Measurements from ENCODE around the gene CAMK2D.

The CAMK2D gene

DNA sequence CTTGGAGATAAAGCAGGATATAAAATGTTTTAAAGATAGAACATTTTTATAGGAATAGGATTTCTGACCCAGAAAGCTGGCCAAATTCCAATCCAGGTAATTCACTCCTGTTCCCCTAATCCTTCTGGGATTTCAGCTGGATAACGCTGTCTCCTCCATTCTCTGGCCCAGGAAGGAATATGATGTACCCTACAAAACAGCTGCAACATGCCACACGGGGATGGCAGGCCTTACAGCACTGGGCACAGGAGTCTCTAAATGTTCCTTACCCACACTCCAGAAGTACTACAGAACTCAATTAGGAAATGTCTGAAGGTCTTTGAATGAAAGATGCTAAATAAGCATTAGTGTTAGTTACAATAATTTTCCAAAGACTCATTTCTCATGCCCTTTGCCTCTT lies 15.8 kb downstream of the CAMK2D start:
- no peak overlapping the region for H4K91ac ChIP-seq (ENCODE audit: low read depth, low read length, poor library complexity)
- no peak overlapping the region for H3K14ac ChIP-seq (ENCODE audit: low read length)
- no peak overlapping the region for H3K9ac ChIP-seq (ENCODE audit: low read depth, low read length, poor library complexity)
- no peaks in the 10 kb centered on the region for H3K9me3 ChIP-seq (replicated peaks in 1 of 2; ENCODE audit: control insufficient read depth in 2 of 2, insufficient read depth in 1 of 2, low read depth in 1 of 2, low read length in 2 of 2)
- no peak overlapping the region for H3K4me3 ChIP-seq (ENCODE audit: low read length in 2 of 2)
- H3K4me1 ChIP-seq (ENCODE audit: control insufficient read depth in 2 of 2, insufficient read depth in 1 of 2, low read depth in 1 of 2, low read length in 2 of 2) = peaks cover 1 to 3% of the 10 kb centered on the region in 2 donors
- H3K23ac ChIP-seq (ENCODE audit: low read depth, low read length, poor library complexity) = no peak overlapping the region
- H3K27me3 ChIP-seq (ENCODE audit: control insufficient read depth in 3 of 3, insufficient read depth in 3 of 3, low read depth in 1 of 3, low read length in 3 of 3) = no peaks in the 10 kb centered on the region
- H3K4me2 ChIP-seq (ENCODE audit: insufficient read depth, low read length, poor library complexity, severe bottlenecking) = no peak overlapping the region
- no peak overlapping the region for H2BK5ac ChIP-seq (ENCODE audit: low read length)
- H3K4ac ChIP-seq (ENCODE audit: low read length) = no peak overlapping the region
- H3K27ac ChIP-seq (replicated peaks; ENCODE audit: low read length) = no peak overlapping the region
- WGBS, 2 donors (ENCODE audit: extremely low coverage in 2 of 2, insufficient read length in 2 of 2, insufficient replicate concordance in 1 of 2) = no CpG with 5 or more reads among the region's 2 CpGs
- no peaks in the 10 kb centered on the region for H3K79me1 ChIP-seq (ENCODE audit: low read depth, low read length)
- no peak overlapping the region for H2AK5ac ChIP-seq (ENCODE audit: low read depth, low read length)
- no peak overlapping the region for H3K18ac ChIP-seq (ENCODE audit: low read length)
- H4K8ac ChIP-seq (ENCODE audit: low read depth, low read length) = no peak overlapping the region
- no peak overlapping the region for H2BK15ac ChIP-seq (ENCODE audit: low read length)
- no peak overlapping the region for H2BK12ac ChIP-seq (ENCODE audit: low read length)
- H2BK120ac ChIP-seq (ENCODE audit: low read depth, low read length) = no peak overlapping the region
- H3K36me3 ChIP-seq (replicated peaks in 1 of 2; ENCODE audit: control insufficient read depth in 2 of 2, insufficient read depth in 2 of 2, low read length in 2 of 2) = peaks cover 0 to 19% of the 10 kb centered on the region in 2 donors
- H2AFZ ChIP-seq (ENCODE audit: low read length) = no peak overlapping the region
- no peak for DNase-seq (ENCODE audit: low spot score)

DNA sequence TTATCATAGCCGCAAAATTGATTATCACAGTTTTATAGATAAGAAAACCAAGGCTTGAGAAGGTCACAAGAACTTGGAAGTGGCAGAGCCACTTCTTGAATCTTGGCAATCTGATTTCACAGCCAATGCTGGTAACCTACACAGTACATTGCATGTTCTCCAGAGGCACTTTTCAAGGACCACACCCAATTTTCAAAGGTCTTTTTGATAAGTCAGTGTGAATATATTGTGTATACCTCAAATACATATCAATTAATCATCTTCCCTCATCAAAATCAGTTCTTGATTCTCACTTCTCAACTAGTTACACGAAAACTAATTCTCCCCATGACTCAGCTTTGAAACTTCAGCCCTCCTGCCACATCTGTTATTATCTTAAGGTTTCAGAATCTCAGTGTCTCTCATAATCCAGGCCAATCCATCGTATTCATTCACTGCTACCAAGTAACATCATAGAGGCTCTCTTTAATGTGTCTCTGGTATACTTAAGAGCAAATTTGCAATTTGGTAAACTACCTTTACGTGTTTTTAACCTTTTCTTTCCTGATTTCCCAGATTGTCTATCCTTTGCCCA lies 16.8 kb downstream of the CAMK2D start:
- Histone ChIP-seq H3K18ac (ENCODE audit: low read length) (no peak overlapping the region), H3K4ac (ENCODE audit: low read length) (no peak overlapping the region), H2BK120ac (ENCODE audit: low read depth, low read length) (no peak overlapping the region), H3K4me2 (ENCODE audit: insufficient read depth, low read length, poor library complexity, severe bottlenecking) (no peak overlapping the region), H3K79me1 (ENCODE audit: low read depth, low read length) (no peaks in the 10 kb centered on the region), H3K4me3 (ENCODE audit: low read length in 2 of 2) (no peak overlapping the region), H2AFZ (ENCODE audit: low read length) (no peak overlapping the region), H4K8ac (ENCODE audit: low read depth, low read length) (no peak overlapping the region), H2BK5ac (ENCODE audit: low read length) (no peak overlapping the region), H3K9me3 (replicated peaks in 1 of 2; ENCODE audit: control insufficient read depth in 2 of 2, insufficient read depth in 1 of 2, low read depth in 1 of 2, low read length in 2 of 2) (no peaks in the 10 kb centered on the region), H2AK5ac (ENCODE audit: low read depth, low read length) (no peak overlapping the region), H3K9ac (ENCODE audit: low read depth, low read length, poor library complexity) (no peak overlapping the region), H3K27me3 (ENCODE audit: control insufficient read depth in 3 of 3, insufficient read depth in 3 of 3, low read depth in 1 of 3, low read length in 3 of 3) (no peaks in the 10 kb centered on the region), H4K91ac (ENCODE audit: low read depth, low read length, poor library complexity) (no peak overlapping the region), H2BK15ac (ENCODE audit: low read length) (no peak overlapping the region), H2BK12ac (ENCODE audit: low read length) (no peak overlapping the region), H3K4me1 (ENCODE audit: control insufficient read depth in 2 of 2, insufficient read depth in 1 of 2, low read depth in 1 of 2, low read length in 2 of 2) (peaks cover 0 to 1% of the 10 kb centered on the region in 2 donors), H3K14ac (ENCODE audit: low read length) (no peak overlapping the region), H3K36me3 (replicated peaks in 1 of 2; ENCODE audit: control insufficient read depth in 2 of 2, insufficient read depth in 2 of 2, low read length in 2 of 2) (peaks cover 0 to 17% of the 10 kb centered on the region in 2 donors), H3K27ac (replicated peaks; ENCODE audit: low read length) (no peak overlapping the region), H3K23ac (ENCODE audit: low read depth, low read length, poor library complexity) (no peak overlapping the region)
- no peak for DNase-seq (ENCODE audit: low spot score)
- no CpG with 5 or more reads among the region's 4 CpGs for WGBS, 2 donors (ENCODE audit: extremely low coverage in 2 of 2, insufficient read length in 2 of 2, insufficient replicate concordance in 1 of 2)

DNA sequence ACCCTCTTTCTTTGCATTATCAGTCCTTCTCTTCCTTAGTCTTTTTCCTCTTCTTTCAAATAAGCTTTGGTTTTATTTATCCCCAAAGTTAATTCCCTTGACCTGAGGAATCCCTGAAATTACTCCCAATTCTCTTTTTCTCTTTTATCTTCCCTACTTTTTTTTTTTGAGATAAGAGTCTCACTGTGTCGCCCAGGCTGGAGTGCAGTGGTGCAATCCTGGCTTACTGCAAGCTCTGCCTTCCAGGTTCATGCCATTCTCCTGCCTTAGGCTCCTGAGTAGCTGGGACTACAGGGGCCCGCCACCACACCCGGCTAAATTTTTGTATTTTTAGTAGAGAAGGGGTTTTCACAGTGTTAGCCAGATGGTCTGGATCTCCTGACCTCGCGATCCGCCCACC lies 17.8 kb downstream of the CAMK2D start:
- WGBS, 2 donors (ENCODE audit: extremely low coverage in 2 of 2, insufficient read length in 2 of 2, insufficient replicate concordance in 1 of 2) = no CpG with 5 or more reads among the region's 6 CpGs
- Histone ChIP-seq H3K4me3 (ENCODE audit: low read length in 2 of 2) (no peak overlapping the region), H2AFZ (ENCODE audit: low read length) (no peak overlapping the region), H2AK5ac (ENCODE audit: low read depth, low read length) (no peak overlapping the region), H3K36me3 (replicated peaks in 1 of 2; ENCODE audit: control insufficient read depth in 2 of 2, insufficient read depth in 2 of 2, low read length in 2 of 2) (peaks cover 0 to 17% of the 10 kb centered on the region in 2 donors), H3K14ac (ENCODE audit: low read length) (no peak overlapping the region), H3K79me1 (ENCODE audit: low read depth, low read length) (no peaks in the 10 kb centered on the region), H3K18ac (ENCODE audit: low read length) (no peak overlapping the region), H2BK5ac (ENCODE audit: low read length) (no peak overlapping the region), H2BK12ac (ENCODE audit: low read length) (no peak overlapping the region), H3K4me2 (ENCODE audit: insufficient read depth, low read length, poor library complexity, severe bottlenecking) (no peak overlapping the region), H3K4ac (ENCODE audit: low read length) (no peak overlapping the region), H3K4me1 (ENCODE audit: control insufficient read depth in 2 of 2, insufficient read depth in 1 of 2, low read depth in 1 of 2, low read length in 2 of 2) (peaks cover 0 to 1% of the 10 kb centered on the region in 2 donors), H3K9me3 (replicated peaks in 1 of 2; ENCODE audit: control insufficient read depth in 2 of 2, insufficient read depth in 1 of 2, low read depth in 1 of 2, low read length in 2 of 2) (no peaks in the 10 kb centered on the region), H3K9ac (ENCODE audit: low read depth, low read length, poor library complexity) (no peak overlapping the region), H4K8ac (ENCODE audit: low read depth, low read length) (no peak overlapping the region), H4K91ac (ENCODE audit: low read depth, low read length, poor library complexity) (no peak overlapping the region), H2BK120ac (ENCODE audit: low read depth, low read length) (no peak overlapping the region), H3K27me3 (ENCODE audit: control insufficient read depth in 3 of 3, insufficient read depth in 3 of 3, low read depth in 1 of 3, low read length in 3 of 3) (no peaks in the 10 kb centered on the region), H3K27ac (replicated peaks; ENCODE audit: low read length) (no peak overlapping the region), H3K23ac (ENCODE audit: low read depth, low read length, poor library complexity) (no peak overlapping the region), H2BK15ac (ENCODE audit: low read length) (no peak overlapping the region)
- no peak for DNase-seq (ENCODE audit: low spot score)

DNA sequence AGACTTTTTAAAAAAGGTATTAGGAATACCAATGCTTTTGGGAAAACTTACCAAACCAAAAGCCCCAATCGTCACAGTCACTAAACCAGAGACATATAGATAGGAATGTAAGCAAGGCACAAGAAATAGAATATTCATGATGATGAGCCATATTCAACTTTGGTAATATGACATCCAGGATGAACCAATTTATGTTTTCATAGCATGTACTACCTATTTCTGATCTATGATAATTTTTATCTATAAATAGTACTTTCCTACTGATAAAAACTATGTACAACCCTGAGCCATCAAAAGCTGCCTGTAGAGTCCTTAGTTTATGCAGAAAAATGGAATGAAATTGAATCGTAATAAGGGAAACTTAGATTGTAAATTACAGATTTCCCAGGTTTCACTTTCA lies 18.9 kb downstream of the CAMK2D start:
- Histone ChIP-seq H3K79me1 (ENCODE audit: low read depth, low read length) (no peaks in the 10 kb centered on the region), H3K4me3 (ENCODE audit: low read length in 2 of 2) (no peak overlapping the region)

More for the DNA sequence above, 18.9 kb downstream of the CAMK2D start:
- no peak overlapping the region for H2BK15ac ChIP-seq (ENCODE audit: low read length)
- H2BK120ac ChIP-seq (ENCODE audit: low read depth, low read length) = no peak overlapping the region
- no peaks in the 10 kb centered on the region for H3K27me3 ChIP-seq (ENCODE audit: control insufficient read depth in 3 of 3, insufficient read depth in 3 of 3, low read depth in 1 of 3, low read length in 3 of 3)
- no peak overlapping the region for H3K27ac ChIP-seq (replicated peaks; ENCODE audit: low read length)
- H2AK5ac ChIP-seq (ENCODE audit: low read depth, low read length) = no peak overlapping the region
- no peak overlapping the region for H3K9ac ChIP-seq (ENCODE audit: low read depth, low read length, poor library complexity)
- H2BK5ac ChIP-seq (ENCODE audit: low read length) = no peak overlapping the region
- no peak overlapping the region for H3K4ac ChIP-seq (ENCODE audit: low read length)
- no peak overlapping the region for H3K4me2 ChIP-seq (ENCODE audit: insufficient read depth, low read length, poor library complexity, severe bottlenecking)
- H4K91ac ChIP-seq (ENCODE audit: low read depth, low read length, poor library complexity) = no peak overlapping the region
- no peak overlapping the region for H3K18ac ChIP-seq (ENCODE audit: low read length)
- H3K4me1 ChIP-seq (ENCODE audit: control insufficient read depth in 2 of 2, insufficient read depth in 1 of 2, low read depth in 1 of 2, low read length in 2 of 2) = peaks cover 0 to 1% of the 10 kb centered on the region in 2 donors
- H3K14ac ChIP-seq (ENCODE audit: low read length) = no peak overlapping the region
- H3K23ac ChIP-seq (ENCODE audit: low read depth, low read length, poor library complexity) = no peak overlapping the region
- H2AFZ ChIP-seq (ENCODE audit: low read length) = no peak overlapping the region
- no peaks in the 10 kb centered on the region for H3K9me3 ChIP-seq (replicated peaks in 1 of 2; ENCODE audit: control insufficient read depth in 2 of 2, insufficient read depth in 1 of 2, low read depth in 1 of 2, low read length in 2 of 2)
- DNase-seq (ENCODE audit: low spot score) = no peak
- H3K36me3 ChIP-seq (replicated peaks in 1 of 2; ENCODE audit: control insufficient read depth in 2 of 2, insufficient read depth in 2 of 2, low read length in 2 of 2) = peaks cover 0 to 12% of the 10 kb centered on the region in 2 donors
- no peak overlapping the region for H2BK12ac ChIP-seq (ENCODE audit: low read length)
- H4K8ac ChIP-seq (ENCODE audit: low read depth, low read length) = no peak overlapping the region
- WGBS, 2 donors (ENCODE audit: extremely low coverage in 2 of 2, insufficient read length in 2 of 2, insufficient replicate concordance in 1 of 2) = no CpG with 5 or more reads among the region's 2 CpGs
